Stimulated activated CD8-positive, alpha-beta memory T cell treated with anti-CD3 and anti-CD28 coated beads, Interleukin-15, amount 100 ng/mL, for 4 hours (primary cell): Measurements from ENCODE around the gene IBTK.
"Not testable (repeated sequence)": the region's sequence is repeated elsewhere in the genome, so short reads cannot be mapped to it uniquely, and the experiment has no call there.

Source experiments
- DNase-seq, 2 donors: peaks; one replicate each; pipeline ENCODE4 v3.0.0-alpha.2; 2020; ENCODE audit warnings: low read depth in 2 of 2

IBTK gene

DNA sequence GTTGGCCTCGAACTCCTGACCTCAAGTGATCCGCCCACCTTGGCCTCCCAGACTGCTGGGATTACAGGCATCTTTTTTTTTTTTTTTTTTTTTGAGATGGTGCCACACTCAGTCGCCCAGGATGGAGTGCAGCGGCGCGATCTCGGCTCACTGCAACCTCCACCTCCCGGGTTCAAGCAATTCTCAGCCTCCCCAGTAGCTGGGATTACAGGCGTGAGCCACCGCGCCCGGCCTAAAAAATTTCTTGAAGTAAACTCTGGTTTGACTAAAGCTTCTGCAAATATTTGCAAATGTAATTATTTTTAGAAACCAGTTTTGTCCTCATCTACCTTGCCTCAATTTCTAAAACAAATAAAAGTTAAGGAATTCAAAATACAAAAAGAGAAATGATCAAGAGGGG is 1.2 kb downstream of the IBTK start:
- no peak for DNase-seq

DNA sequence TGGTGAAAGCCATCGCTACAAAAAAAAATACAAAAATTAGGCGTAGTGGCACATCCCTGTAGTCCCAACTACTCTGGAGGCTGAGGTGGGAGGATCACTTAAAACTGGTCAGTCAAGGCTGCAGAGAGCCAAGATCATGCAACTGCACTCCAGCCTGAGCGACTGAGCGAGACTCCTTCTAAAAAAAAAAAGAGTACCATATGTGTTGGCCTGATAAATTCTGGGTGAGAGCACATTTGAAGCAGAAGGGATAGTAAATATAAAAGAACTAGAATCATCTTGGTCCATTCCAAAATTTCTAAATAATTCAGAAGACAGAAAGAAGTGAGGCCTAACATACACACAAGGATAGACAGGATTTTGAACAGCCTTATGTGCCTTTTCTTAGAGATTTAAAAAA is 2.2 kb downstream of the IBTK start:
- DNase-seq, result no peak

DNA sequence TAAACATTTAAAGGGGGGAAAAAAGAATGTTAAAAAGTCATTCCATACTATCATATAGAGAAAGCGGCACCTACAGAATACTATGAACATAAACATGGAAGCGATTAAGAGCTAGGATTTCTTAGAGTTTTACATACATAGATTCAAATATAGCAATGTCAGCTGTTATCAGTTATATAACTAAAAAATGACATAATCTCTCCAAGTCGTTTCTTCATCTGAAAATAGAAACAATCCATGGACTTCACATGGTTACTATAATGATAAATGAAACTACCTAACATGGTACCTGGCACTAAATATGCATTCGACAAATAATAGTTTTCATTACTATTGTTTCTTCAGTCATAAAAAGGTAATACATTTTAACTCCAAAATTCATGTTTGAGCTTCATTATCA is 3.7 kb downstream of the IBTK start:
- no peak for DNase-seq

DNA sequence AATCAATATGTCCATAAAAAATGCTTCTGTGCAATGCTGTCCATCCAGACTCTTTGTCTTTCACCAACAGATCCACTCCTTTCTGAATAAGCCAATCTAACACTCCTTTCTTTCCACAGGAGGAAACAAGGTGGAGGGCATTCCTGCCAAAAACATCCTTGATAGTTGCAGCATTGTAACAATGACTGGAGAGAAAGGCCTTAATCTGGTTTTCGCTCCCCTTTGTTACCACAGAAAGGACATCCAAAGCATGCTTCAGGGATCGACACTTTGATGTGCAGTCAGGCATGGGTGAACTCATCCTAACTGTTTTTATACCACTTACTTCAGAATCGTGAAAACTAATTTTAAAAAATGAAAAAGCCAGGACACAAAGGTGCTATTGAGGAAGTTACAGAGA is 7.4 kb downstream of the IBTK start:
- no peak for DNase-seq

DNA sequence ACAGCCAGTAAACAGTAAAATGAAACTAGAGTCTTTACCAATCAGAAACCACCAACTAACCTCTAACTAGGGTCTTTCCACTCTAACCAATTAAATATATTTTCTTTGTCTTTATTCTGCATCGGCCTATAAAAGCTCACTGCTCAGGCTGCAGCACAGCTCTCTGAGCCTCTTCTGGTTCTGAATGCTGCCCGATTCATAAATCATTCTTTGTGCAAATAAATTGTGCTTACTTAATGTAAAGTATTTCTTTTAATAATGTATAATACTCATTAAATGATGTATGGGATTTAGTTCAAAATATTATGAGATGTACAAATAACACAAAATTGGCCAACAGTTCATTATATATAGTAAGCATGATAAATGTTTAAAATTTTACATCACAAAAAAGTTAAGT is 7.9 kb downstream of the IBTK start:
- no peak for DNase-seq

DNA sequence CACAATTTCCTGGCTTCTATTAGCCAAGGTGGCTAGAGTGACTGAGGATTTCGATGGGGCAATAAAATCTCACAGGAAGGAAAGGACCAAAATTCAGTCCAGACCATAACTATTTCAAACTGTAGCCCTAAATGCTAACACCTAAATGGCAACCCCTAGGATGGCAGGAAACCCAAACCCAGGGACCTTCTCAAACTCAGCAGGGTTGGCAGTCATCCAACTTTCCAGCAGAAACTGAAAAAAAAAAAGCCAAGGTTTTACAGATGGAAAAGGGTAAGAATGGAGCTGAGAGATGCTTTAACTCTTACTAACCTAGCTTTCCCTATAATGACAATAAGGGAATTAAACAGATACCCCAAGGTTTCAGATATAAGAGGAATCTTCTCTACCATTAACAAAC is 10.5 kb downstream of the IBTK start:
- no peak for DNase-seq

DNA sequence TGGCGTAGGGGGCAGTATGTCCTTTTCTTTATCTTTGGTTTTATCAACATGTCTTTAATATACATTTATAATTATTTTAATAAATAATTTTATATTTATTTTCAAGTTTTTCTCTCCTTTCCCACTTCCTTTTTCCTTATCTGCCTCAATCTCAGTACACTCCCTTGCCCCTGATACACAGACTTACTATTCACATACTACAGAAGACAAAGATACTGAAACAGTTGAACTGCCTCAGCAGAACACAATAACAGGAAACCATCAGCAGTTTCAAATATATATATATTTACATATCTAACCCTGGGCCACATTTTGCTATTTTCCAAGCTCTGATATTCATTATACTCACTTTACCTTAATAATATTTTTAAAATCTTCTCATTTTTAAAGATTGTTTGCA is 19.8 kb downstream of the IBTK start:
- no peak for DNase-seq

DNA sequence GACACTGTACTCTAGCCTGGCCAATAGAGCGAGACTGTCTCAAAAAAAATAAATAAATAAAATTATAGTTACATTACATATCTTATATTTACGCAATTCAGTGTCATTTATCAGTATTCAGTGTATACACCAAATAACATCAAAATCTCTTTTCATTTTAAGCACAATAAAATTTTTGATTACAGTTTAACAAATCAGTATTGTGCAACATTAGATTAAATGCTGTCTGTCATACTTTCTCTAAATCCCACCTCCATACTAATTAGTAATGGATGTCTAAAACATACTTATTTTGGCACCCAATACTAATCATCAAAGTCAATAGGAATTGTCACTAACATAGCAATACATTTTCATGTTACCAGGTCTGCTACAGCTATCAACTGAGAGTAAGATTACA is 27.4 kb downstream of the IBTK start:
- DNase-seq, result no peak

DNA sequence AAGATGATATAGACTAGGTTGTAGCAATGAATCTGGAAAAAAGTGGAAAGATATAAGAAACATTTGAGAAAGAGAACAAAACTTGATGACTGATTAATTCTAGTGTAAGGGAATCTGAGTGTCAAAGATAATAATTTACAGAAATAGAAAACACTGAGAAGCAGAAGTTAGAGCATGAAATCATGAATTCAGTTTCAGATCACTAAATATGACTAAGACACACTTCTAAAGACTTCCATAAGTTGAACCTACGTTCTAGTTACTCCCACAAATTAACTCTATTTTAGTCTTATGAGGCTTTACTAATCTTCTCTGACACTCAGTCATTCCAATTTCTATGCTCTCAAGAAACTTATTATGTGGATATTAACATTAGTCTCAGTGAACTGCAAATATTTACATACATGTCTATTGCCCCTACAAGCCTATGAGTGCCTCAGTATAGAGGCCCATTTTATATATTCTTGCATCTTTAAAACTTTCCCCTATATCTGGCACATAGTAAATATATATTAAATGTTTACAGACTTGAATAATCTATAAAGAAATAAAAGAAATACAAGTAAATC is 30.4 kb downstream of the IBTK start:
- no peak for DNase-seq

DNA sequence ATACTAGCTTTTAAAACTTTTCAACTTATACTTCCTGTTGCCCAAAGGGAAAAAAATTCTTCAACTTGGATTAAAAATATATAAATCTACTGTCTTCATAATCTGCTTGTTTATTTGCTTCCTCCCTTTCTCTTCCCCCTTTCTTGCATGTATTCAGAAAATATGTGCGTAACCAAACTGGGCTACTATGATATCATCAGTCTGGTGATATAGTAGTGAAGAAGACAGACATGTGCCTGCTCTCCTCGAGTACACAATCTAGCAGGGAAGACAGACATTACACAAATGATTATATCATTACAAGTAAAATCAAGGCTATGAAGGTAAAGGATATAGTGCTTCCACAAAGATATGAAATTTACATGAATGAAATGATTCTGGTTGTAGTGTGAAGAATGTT is 31.0 kb downstream of the IBTK start:
- DNase-seq, result no peak

DNA sequence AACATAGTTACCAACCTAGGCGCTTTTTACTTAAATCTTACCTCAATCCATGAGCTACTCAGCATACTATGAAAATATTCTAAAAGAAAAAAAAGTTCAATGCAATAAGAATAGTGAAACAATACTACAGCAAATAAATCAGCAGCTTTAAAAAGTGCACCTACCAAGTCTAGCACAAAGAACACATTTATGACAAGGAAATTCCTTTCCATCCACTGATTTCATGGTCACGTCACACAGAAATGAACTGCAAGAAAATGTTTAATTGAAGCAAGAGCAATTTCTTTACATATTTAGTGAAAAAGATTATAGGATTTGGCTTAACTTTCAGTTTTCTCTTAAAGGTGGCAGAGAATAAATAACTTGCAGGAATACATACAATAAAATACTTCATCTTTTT is 36.2 kb downstream of the IBTK start:
- no peak for DNase-seq

DNA sequence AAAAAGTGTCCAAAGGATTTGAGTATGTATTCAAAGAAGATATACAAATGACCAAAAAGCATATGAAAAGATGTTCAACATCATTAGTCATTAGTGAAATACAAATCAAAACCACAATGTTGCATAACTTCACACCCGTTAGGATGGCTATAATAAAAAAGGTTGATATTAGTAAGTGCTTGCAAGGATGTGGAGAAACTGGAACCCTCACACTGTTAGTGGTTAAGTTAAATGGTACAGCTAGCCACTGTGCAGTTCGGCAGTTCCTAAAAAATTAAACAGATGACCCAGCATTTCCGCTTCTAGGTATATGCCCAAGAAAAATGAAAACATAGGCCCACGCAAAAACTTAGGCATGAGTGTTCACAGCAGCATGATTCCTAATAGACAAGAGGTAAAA is 38.6 kb downstream of the IBTK start:
- DNase-seq, result no peak

DNA sequence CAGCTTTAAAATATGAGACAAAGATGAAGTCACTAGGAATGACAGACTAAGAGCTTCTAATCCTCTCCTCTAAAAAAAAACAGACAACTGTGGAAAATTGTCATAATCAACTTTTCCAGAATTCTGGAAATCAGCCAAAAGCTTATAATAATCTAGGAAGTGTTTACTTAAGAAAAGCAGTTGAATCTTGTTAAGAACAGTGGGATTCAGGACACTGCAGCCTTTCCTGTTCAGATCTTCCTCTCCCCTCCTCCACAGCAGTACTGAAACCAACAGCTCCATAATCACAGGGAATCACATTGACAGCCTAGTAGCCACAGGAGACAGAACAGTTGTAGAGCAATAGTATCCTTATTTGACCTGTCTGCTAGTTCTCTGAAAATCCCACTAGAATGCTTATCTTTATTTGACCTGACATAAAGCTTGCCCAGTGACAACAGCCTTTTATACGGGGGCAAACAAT is 41.6 kb downstream of the IBTK start:
- no peak for DNase-seq

DNA sequence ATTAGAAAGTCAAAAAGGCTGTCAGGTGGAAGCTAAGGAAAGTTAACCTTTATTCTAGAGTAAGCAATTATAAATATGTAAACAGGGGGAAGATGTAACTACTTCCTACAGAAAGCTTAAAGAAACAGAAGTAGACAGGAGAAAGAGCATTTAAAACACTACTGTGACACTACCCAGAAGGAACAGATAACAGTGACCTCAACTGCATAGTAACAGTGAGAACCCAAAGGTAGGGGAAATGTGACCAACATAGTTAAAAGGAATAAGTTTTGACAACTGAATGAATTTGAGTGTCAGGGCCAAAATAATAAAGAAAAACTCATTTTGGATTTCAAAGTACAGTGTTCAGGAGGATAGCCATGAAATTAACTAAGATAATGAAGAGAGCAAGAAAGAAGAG is 43.5 kb downstream of the IBTK start:
- no peak for DNase-seq

DNA sequence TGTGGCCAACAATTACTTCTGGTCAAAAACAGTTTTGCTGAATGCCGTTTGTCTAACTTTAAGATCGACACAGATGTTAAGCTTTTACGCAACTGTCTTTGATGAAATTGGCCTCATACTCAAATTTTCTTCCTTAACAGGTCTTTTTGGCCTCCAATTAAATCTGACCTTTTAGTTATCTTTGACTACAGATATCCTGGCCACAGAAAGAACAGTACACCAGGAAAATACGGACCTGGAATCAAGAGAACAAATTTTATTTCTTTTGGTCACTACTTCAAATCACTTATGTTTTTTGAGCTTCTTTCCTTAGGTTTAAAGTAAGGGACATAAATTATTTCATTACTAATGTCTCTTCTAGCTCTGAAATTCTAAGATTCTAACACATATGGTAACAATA is 49.8 kb downstream of the IBTK start:
- no peak for DNase-seq

DNA sequence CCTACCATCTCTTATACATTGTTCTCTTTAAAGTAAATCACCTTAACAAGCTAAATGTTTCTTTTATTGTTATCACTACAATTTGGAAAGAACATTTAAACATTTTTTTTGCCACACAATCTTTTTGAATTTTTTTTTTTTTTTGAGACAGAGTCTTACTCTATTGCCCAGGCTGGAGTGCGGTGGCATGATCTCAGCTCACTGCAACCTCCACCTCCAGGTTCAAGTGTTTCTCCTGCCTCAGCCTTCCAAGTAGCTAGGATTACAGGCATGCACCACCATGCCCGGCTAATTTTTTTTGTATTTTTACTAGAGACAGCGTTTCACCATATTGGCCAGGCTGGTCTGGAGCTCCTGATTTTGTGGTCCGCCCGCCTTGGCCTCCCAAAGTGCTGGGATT is 50.3 kb downstream of the IBTK start:
- not testable (repeated sequence) for DNase-seq

DNA sequence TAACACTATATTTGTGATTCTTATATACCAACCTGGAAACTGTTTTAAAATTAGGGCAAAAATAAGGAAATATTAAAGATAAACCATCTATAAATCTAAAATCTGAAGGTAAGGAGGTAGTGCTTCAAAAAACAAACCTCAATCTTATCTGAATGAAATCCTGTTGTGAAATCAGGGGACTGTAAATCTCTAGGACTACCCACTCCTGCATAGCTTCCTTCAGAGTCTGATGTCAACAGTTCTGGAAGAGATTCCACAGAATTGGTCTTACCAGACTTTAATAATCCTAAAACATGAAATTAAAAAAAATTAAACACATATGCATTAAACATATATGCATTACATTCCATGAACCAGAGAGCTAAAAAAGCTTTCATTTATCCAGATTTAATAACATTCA is 51.4 kb downstream of the IBTK start:
- DNase-seq, result no peak

DNA sequence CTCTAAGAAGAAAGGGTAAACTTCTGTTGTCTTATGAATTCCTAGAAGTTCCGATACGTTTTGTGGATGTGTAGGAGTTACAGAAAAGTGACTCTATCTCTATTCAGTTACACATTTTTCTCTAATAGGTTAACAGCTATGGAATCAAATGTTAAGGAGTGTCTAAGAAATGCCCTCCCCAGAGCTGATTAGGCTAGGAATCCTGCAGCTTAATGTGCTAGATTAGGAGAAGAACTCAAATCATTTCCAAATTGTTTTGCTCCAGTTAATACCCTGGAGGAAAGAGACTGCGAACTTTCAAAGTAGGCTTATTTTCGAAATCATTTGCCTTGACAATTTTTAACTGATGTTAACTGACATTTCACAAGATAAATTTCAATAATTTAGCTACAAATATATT is 51.9 kb downstream of the IBTK start:
- no peak for DNase-seq

DNA sequence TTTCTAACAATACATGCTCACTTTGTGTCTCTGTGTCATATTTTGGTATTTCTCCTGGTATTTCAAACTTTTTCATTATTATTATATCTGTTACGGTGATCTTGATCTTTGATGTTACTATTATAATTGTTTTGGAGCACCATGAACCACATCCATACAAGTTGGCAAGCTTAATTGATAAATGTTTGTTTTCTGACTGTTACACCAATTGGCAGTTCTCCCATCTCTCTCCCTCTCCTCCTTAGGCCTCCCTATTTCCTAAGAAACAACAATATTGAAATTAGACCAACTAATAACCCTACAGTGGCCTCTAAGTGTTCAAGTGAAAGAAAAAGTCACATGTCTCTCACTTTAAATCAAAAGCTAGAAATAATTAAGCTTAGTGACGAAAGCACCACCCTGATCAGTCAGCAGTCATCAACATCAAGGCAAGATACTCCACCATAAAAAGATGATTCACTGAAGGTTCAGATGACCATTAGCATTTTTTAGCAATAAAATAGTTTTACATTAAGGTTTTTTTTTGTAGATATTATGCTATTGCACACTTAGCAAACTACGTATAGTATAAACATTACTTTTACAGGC is 61.5 kb downstream of the IBTK start:
- DNase-seq, result no peak

DNA sequence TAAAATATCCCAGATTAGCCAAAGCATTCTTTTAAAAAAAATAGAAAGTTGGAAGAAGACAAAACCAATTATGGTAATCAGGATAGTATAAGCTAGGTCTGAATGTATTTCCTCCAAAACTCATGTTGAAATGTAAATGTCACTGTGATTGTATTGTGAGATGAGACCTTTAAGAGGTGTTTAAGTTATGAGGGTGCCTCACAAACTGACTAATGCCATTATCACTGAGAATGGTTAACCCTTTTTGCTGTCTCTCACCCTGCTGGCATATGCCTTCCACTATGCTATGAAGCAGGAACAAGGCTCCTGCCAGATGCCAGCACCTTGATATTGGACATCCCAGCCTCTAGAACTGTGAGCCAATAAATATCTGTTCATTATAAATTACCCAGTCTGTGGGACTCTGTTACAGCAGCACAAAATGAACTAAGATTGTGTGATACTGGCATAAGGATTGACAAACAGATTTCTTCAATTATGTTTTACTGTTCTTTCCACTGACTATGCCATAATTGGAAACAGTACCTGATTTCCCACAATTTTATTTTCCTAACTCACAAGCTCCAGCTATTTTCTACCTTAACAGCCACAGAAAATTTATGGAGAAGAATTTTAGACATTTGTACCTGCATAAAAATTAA is 63.8 kb downstream of the IBTK start:
- no peak for DNase-seq

DNA sequence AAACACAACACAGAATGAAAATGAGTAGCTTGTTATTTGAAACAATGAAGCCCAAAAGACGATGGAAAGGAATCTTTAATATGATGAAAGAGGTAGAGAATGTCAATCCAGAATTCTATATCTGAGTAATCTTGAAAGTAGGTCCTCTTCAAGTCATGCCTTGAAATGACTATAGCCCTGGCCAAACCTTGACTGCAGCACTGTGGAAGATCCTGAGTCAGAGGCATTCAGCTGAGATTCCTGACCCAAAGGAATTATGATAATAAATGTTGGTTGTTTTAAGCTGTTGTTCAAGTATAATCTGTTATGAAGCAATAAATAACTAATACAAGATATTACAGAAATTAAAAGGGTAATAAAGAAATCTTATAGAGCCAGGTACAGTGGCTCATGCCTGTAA is 64.8 kb downstream of the IBTK start:
- no peak for DNase-seq

DNA sequence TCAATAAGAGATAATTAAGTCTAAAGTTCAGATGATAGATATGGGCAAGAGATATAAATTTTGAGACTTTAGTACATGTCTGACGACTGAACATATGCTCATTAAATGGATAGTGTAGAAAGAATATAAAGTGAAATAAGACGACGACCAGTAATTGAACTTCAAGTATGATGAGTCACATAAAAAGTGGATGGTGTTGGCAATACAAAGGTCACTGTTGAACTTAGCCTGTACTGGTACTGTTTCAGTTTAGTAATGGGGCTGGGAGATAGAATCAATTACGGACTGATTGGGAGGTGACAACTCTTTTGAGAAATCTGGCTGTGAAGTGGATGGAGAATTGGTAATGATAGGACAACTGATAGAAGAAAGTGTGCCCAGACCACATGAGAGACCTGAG is 68.1 kb downstream of the IBTK start:
- DNase-seq, result no peak

DNA sequence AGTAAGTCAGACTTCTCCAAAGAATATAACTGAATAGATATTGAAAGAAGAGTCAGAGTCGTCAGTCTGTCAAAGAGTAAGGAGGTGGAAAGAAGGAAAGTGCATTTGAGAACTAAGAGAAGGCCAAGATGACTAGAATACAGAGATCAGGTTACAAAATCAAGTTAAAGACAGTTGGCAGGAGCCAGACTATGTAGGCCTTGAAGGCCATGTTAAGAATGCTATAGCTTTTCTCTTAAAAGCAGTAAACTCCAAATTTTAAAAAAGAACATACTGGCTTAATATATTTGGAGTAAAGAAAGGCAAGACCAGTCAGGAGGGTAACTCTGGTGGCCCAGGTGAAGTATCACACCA is 68.8 kb downstream of the IBTK start:
- DNase-seq, result no peak
